Fibroblast of lung (primary cell): ENCODE data around the gene MRPS27. TPM values are rescaled to one million over a fixed set of nuclear protein-coding genes. Genes with fewer than 3 reads are reported as not detected.

Experiments
- DNase-seq, 2 donors: peaks; one replicate each; pipeline versions ENCODE4 v3.0.0 to v3.0.0-alpha.2; 2010; ENCODE audit warnings: low read depth in 2 of 2
- H2AFZ ChIP-seq: 2 replicates; pipeline ENCODE4 v1.5.1; 2012; ENCODE audit warnings: low read length, control low read depth, inconsistent platforms
- H3K27ac ChIP-seq: 2 replicates; pipeline ENCODE4 v1.5.1; 2011; ENCODE audit warnings: low read length, control low read depth; ENCODE audit not compliant: insufficient read depth
- H3K27me3 ChIP-seq: 2 replicates; pipeline ENCODE4 v1.5.1; 2011; ENCODE audit warnings: mild to moderate bottlenecking, low read length; ENCODE audit not compliant: control insufficient read depth, insufficient read depth
- H3K36me3 ChIP-seq: 2 replicates; pipeline ENCODE4 v1.5.1; 2011; ENCODE audit warnings: low read length; ENCODE audit not compliant: control insufficient read depth, insufficient read depth
- H3K4me1 ChIP-seq: 2 replicates; pipeline ENCODE4 v1.5.1; 2011; ENCODE audit warnings: low read length; ENCODE audit not compliant: control insufficient read depth, insufficient read depth; ENCODE audit errors: extremely low read depth
- H3K4me2 ChIP-seq: 2 replicates; pipeline ENCODE4 v1.5.1; 2011; ENCODE audit warnings: low read length, control low read depth; ENCODE audit not compliant: insufficient read depth; ENCODE audit errors: extremely low read depth
- H3K4me3 ChIP-seq, 4 experiments: fragments of 200-600 bp in 1 of 4; sonication (generic) in 1 of 4; replicated peaks in 1 of 4; 2 replicates each; pipeline ENCODE4 v1.5.1; 2011 to 2016; ENCODE audit warnings: low read length in 4 of 4, low read depth in 3 of 4, mild to moderate bottlenecking in 3 of 4, control low read depth in 2 of 4, inconsistent platforms in 1 of 4, mixed read lengths in 1 of 4; ENCODE audit not compliant: insufficient read depth in 1 of 4; ENCODE audit errors: control extremely low read depth in 1 of 4
- H3K79me2 ChIP-seq: 2 replicates; pipeline ENCODE4 v1.5.1; 2012; ENCODE audit warnings: mild to moderate bottlenecking, low read length, inconsistent platforms; ENCODE audit not compliant: control insufficient read depth, insufficient read depth
- H3K9ac ChIP-seq: 2 replicates; pipeline ENCODE4 v1.5.1; 2011; ENCODE audit warnings: mild to moderate bottlenecking, low read length, control low read depth; ENCODE audit not compliant: insufficient read depth
- H3K9me3 ChIP-seq: 2 replicates; pipeline ENCODE4 v1.5.1; 2012; ENCODE audit warnings: low read depth, low read length; ENCODE audit not compliant: control insufficient read depth, insufficient read depth
- H4K20me1 ChIP-seq: 2 replicates; pipeline ENCODE4 v1.5.1; 2011; ENCODE audit warnings: low read length; ENCODE audit not compliant: control insufficient read depth, insufficient read depth; ENCODE audit errors: extremely low read depth
- EZH2 ChIP-seq: IDR thresholded peaks from 2 replicates; pipeline ENCODE4 v1.5.1; 2012; ENCODE audit warnings: low read length, control low read depth, mild to moderate bottlenecking; ENCODE audit errors: missing control alignments
- polyA plus RNA-seq, 2 donors: library from polyadenylated mRNA; depleted of rRNA in 1 of 2; stranded (reverse) in 1 of 2; unstranded in 1 of 2; fragments of >200 nt; gene quantifications; 2 replicates each; pipeline ENCODE4 v1.2.1, GENCODE V29; 2011 to 2012; ENCODE audit warnings: missing spikeins in 1 of 2
- total RNA-seq: library from RNA; depleted of rRNA; stranded (reverse); fragments of >200 nt; gene quantifications from 2 replicates; pipeline ENCODE4 v1.2.1, GENCODE V29; 2014
- TF ChIP-seq, protein P1 (sequence below), 2 donors: IDR thresholded peaks in 1 of 2; conservative IDR thresholded peaks in 1 of 2; 1 replicate in 1 of 2; 2 replicates in 1 of 2; pipeline ENCODE4 v1.5.1; 2011 to 2012; ENCODE audit warnings: low read length in 2 of 2, control low read depth in 1 of 2, inconsistent platforms in 1 of 2, low read depth in 1 of 2, mild to moderate bottlenecking in 1 of 2

MRPS27 gene
- total and polyA plus RNA-seq, 2 donors (not counting 1 experiment from before 2014, with no cell fraction given): 67.2 to 86.5 TPM

GRCh38 chr5:72314571-72315172, 5.4 kb downstream of the MRPS27 start:
- TF ChIP-seq EZH2: no peak
- TF ChIP-seq, protein P1, sequence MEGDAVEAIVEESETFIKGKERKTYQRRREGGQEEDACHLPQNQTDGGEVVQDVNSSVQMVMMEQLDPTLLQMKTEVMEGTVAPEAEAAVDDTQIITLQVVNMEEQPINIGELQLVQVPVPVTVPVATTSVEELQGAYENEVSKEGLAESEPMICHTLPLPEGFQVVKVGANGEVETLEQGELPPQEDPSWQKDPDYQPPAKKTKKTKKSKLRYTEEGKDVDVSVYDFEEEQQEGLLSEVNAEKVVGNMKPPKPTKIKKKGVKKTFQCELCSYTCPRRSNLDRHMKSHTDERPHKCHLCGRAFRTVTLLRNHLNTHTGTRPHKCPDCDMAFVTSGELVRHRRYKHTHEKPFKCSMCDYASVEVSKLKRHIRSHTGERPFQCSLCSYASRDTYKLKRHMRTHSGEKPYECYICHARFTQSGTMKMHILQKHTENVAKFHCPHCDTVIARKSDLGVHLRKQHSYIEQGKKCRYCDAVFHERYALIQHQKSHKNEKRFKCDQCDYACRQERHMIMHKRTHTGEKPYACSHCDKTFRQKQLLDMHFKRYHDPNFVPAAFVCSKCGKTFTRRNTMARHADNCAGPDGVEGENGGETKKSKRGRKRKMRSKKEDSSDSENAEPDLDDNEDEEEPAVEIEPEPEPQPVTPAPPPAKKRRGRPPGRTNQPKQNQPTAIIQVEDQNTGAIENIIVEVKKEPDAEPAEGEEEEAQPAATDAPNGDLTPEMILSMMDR (conservative IDR thresholded peaks at IDR 0.05 in 1 of 2, IDR thresholded peaks at IDR 0.05 in 1 of 2; ENCODE audit: low read depth in 1 of 2, low read length in 2 of 2): peak; percentile 5 to 31
- Histone ChIP-seq H3K9ac (no peak overlapping the region), H3K9me3 (no peaks in the 10 kb centered on the region), H3K36me3 (no peaks in the 10 kb centered on the region), H3K4me3 (peak overlapping the region in 1 of 4 experiments; percentile 0), H2AFZ (no peak overlapping the region), H4K20me1 (no peaks in the 10 kb centered on the region), H3K79me2 (peaks cover 32% of the 10 kb centered on the region), H3K27me3 (no peaks in the 10 kb centered on the region), H3K4me1 (no peaks in the 10 kb centered on the region), H3K27ac (no peak overlapping the region), H3K4me2 (peak overlapping the region; percentile 48)
- DNase-seq: peak; percentile 81

DNA sequence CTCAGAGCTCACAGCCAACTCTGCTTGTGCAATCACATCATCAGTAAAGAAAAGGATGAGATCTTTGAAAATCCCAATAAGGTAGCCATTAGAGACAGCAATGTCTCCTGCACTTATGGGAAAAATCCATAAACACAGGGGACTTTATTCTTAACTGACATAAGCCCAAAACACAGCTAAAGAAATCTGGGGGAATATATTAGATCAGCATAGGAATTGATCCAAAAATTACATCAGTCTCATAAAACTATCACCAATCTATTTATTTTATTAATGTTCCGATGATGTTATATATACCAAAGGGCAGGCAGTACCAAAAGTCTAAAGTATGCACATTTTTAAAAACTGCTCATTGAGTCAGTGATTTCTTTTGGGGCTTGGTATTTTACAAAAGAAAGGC, 6.9 kb downstream of the MRPS27 start:
- no peaks in the 10 kb centered on the region for H3K27me3 ChIP-seq
- H2AFZ ChIP-seq: no peak overlapping the region
- DNase-seq: peak in 1 of 2 donors; percentile 37
- H3K79me2 ChIP-seq: peaks cover 23% of the 10 kb centered on the region
- H3K36me3 ChIP-seq: no peaks in the 10 kb centered on the region
- no peaks in the 10 kb centered on the region for H4K20me1 ChIP-seq
- H3K4me2 ChIP-seq: no peak overlapping the region
- no peak overlapping the region for H3K27ac ChIP-seq
- no peak for TF ChIP-seq EZH2
- TF ChIP-seq, protein P1 (conservative IDR thresholded peaks at IDR 0.05 in 1 of 2, IDR thresholded peaks at IDR 0.05 in 1 of 2; ENCODE audit: low read depth in 1 of 2, low read length in 2 of 2): no peak
- no peaks in the 10 kb centered on the region for H3K9me3 ChIP-seq
- H3K9ac ChIP-seq: no peak overlapping the region
- no peak overlapping the region for H3K4me3 ChIP-seq
- H3K4me1 ChIP-seq: peaks cover 3% of the 10 kb centered on the region

DNA sequence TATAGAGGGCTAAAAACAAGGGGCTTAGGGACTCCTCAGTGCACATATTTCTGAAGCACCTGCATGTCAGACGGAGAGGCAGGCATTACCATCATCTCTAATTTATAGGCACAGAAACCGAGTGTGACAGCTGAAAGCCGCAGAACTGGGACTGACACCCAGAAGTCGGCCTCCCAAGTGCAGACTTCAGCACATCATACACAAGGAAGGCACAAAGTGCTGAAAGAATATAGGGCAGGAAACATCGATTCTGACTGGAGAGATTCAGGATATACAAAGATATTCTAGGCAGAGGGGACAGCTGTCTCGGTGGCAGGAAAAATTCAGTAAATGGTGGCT, 11.2 kb downstream of the MRPS27 start:
- peak overlapping the region; percentile 65 for H3K4me2 ChIP-seq
- H3K4me1 ChIP-seq: peaks cover 3% of the 10 kb centered on the region
- no peaks in the 10 kb centered on the region for H4K20me1 ChIP-seq
- no peaks in the 10 kb centered on the region for H3K36me3 ChIP-seq
- no peaks in the 10 kb centered on the region for H3K9me3 ChIP-seq
- no peak overlapping the region for H3K4me3 ChIP-seq
- peak overlapping the region; percentile 34 for H3K27ac ChIP-seq
- peak overlapping the region; percentile 51 for H2AFZ ChIP-seq
- no peaks in the 10 kb centered on the region for H3K27me3 ChIP-seq
- TF ChIP-seq EZH2: no peak
- TF ChIP-seq, protein P1 (conservative IDR thresholded peaks at IDR 0.05 in 1 of 2, IDR thresholded peaks at IDR 0.05 in 1 of 2; ENCODE audit: low read depth in 1 of 2, low read length in 2 of 2): no peak
- no peak overlapping the region for H3K9ac ChIP-seq
- no peak for DNase-seq
- H3K79me2 ChIP-seq: peaks cover 16% of the 10 kb centered on the region
